A673 (cell line): Measurements from ENCODE around the gene MYO1E.

Experiments
- CTCF ChIP-seq: fragments of 300-800, 200-600 bp; sonication (generic); conservative IDR thresholded peaks from 2 replicates; pipeline ENCODE4 v1.5.1; 2017; ENCODE audit warnings: low read depth, mild to moderate bottlenecking, antibody characterized with exemption, low read length, moderate library complexity, mixed read lengths
- EZH2 ChIP-seq: fragments of 200-600 bp; sonication (generic); IDR thresholded peaks from 2 replicates; pipeline ENCODE4 v1.6.1; 2017; ENCODE audit warnings: borderline replicate concordance, low read depth, mild to moderate bottlenecking, mixed read lengths, antibody characterized with exemption, low read length; ENCODE audit not compliant: poor library complexity, severe bottlenecking

- TF ChIP-seq CTCF (0 out of 2 replicates have a peak, but pooled peaks have one; percentile 27), EZH2 (no peak)
Observed at GRCh38 chr15:59185725-59186124, 186.9 kb downstream of the MYO1E start.
